ENCODE data around the gene CADPS2. TPM values are rescaled to one million over a fixed set of nuclear protein-coding genes. Genes with fewer than 3 reads are reported as not detected.

Gene CADPS2
- total and polyA plus RNA-seq, 2 of the 8 experiments (the other 6 are each of a cell fraction or from before 2014, with no cell fraction given) = 8.9 to 22.3 TPM

- no peak for TF ChIP-seq CHD7 (IDR thresholded peaks at IDR 0.05; ENCODE audit: insufficient replicate concordance, low read length)
- TF ChIP-seq BCL11A (IDR thresholded peaks at IDR 0.05; ENCODE audit: low read depth in 2 of 2, low read length in 2 of 2) = no peak
- TF ChIP-seq TBP (IDR thresholded peaks at IDR 0.05; ENCODE audit: low read depth, low read length) = no peak
- no peak for TF ChIP-seq MAFK (IDR thresholded peaks at IDR 0.05; ENCODE audit: low read depth, low read length)
Observed at GRCh38 chr7:122561326-122561725, 324.9 kb downstream of the CADPS2 start (continued).

Data from H1 (cell line).